GM08714 (cell line): ENCODE data around the gene CYB5B.

ENCODE experiments used
- H3K4me3 ChIP-seq: fragments of 200-500 bp; sonication (Bioruptor generic); 2 replicates; pipeline ENCODE4 v1.5.1; 2014; ENCODE audit warnings: mild to moderate bottlenecking, low read length, inconsistent platforms
- ZNF274 ChIP-seq: IDR thresholded peaks from 2 replicates; pipeline ENCODE4 v1.6.1; 2012; ENCODE audit warnings: mild to moderate bottlenecking, low read depth, low read length

CYB5B gene

DNA sequence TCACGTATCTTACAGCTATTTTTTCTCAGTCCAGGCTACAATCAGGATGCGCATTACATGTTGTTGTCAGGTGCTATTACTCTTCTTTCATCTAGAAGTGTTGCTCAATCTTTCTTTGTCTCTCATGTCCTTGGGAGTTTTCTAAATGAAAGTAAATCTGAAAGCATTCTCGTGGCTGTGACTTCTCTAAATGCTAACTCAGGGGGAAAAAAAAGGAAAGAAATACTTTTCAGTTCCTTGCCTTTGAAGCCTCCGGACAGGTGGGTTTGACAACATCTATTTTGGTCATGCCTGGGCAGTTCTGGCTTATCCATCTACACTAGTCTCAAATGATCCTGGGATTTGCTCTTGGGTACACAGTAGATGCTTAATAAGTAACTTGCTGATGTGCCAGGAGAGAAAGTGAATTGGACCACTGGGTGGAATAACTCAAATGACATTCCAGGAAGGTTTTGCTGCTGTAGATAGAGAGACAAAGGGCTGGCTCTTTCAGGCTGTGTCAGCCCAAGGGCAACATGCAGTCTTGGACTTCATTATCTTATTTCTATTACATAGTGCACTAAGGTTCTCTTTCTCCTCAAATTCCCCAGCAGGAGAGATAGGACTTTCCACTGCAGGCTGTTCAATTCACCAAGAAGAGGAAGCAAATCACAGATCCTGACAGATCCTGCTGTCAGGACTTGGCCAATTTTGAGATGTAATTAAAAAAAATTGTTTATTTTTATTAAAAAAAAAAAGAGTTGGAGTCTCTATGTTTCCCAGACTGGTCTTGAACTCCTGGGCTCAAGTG, 77.7 kb downstream of the CYB5B start:
- H3K4me3 ChIP-seq: no peak overlapping the region; the same call in 1 of the 2 replicates
- no peak for TF ChIP-seq ZNF274

DNA sequence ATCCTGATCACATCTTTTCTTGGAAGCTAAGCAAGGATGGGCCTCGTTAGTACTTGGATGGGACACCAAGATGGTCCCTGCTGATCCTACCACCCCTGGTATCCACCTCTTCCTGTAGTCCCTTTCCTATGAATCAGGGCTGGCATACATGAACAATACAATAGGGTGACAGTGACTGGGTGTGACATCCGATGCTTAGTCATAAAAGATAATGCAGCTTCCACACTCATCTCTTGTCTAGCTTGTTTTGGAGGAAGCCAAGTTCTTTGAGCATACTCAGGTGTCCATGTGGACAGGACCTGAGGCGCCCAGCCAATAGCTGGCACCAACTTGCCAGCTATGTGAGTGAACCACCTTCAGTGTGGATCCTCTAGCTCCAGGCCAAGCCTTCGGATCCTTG, 78.8 kb downstream of the CYB5B start:
- no peak overlapping the region for H3K4me3 ChIP-seq
- no peak for TF ChIP-seq ZNF274

GRCh38 chr16:69508033-69508755, 83.8 kb downstream of the CYB5B start:
- TF ChIP-seq ZNF274: no peak
- no peak overlapping the region for H3K4me3 ChIP-seq

GRCh38 chr16:69509125-69509524, 84.7 kb downstream of the CYB5B start:
- no peak overlapping the region for H3K4me3 ChIP-seq
- no peak for TF ChIP-seq ZNF274

DNA sequence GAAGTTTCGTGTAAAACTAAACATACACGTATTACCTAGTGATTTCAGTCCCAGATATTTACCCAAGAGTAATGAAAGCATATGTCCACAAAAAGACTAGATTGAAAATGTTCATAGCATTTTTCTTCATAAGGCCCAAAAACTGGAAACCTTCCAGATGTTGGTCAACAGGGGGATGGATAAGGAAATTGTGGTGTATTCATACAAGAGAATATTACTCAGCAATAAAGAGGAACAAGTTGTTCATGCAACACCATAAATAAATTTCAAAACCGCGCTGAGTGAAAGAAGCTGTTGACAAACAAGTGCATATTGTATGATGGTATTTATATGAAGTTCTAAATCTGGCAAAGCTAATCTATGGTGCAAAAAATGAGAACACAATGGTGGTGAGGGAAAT, 87.2 kb downstream of the CYB5B start:
- TF ChIP-seq ZNF274: no peak
- no peak overlapping the region for H3K4me3 ChIP-seq

DNA sequence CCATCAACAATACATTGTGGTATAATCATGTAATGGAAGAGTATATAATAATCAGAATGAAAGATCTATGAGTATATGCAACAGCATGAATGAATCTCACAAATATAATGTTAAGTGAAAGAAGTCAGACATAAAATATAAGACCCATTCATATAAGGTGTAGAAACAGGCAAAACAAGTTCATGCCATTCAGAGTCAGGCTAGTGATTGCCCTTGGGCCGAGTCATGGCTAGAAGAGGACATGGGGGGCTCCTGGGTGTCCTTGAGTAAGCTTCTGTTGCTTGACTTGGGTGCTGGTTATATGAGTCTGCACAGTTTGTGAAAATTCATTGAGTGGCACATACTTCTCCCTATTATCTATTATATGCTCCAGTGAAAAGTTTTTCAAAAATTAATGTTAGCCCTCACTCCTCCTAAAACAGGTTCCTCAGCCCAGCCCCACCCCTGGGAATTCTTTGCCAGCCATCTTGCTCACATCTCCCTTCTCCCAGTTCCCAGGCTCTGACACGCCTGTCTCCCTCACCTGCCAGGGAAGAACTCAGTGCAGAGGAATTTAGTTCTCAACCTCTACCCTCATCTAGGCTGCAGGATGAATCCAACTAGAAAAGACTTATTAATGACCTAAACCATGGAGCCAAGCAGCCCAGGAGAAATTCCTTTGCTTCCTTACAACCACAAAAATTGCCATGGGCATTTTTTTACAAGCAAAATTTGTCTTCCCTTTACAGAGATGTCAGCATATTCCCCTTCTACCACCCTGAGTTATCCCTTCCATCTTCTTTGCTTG, 89.0 kb downstream of the CYB5B start:
- no peak for TF ChIP-seq ZNF274
- H3K4me3 ChIP-seq: no peak overlapping the region

- H3K4me3 ChIP-seq: no peak overlapping the region
- no peak for TF ChIP-seq ZNF274
Measured at GRCh38 chr16:69514356-69514755, 89.9 kb downstream of the CYB5B start.
